ENCODE data around the gene NUDT3. TPM values are rescaled to one million over a fixed set of nuclear protein-coding genes. Genes with fewer than 3 reads are reported as not detected.

NUDT3 gene
- total RNA-seq, 1 experiment from 2014 or later: 25.2 TPM

DNA sequence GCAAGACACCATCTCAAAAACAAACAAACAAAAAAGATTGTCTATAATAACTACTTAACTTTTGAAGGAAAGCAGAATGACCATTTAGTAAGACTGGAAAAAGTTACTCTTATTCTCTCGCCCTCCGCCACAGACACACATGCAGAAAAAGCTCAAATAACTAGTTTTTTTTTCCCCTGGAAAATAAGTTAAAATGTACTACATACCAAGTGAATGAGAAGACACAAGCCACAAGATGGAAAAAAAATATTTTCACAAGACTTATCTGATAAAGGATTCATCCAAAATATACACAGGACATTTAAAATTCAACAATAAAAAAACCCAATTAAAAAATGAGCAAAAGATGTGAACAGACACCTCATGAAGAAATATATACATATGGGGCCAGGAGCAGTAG is 31.9 kb downstream of the NUDT3 start:
- Histone ChIP-seq H3K27me3 (ENCODE audit: insufficient read depth, low read length) (no peaks in the 10 kb centered on the region), H2AFZ (ENCODE audit: low read depth, low read length, poor library complexity, severe bottlenecking) (no peak overlapping the region), H3K4me1 (ENCODE audit: control insufficient read depth in 1 of 2, insufficient read depth in 2 of 2, low read length in 2 of 2) (peaks cover 15% of the 10 kb centered on the region in 2 experiments; a peak in 3 of 4 replicates), H3K4me2 (ENCODE audit: low read length) (no peak overlapping the region), H3K4me3 (replicated peaks in 1 of 2; ENCODE audit: low read depth in 1 of 2, low read length in 2 of 2) (no peak overlapping the region), H3K9ac (ENCODE audit: low read length) (no peak overlapping the region), H3K79me2 (ENCODE audit: insufficient read depth, low read length) (peaks cover 97% of the 10 kb centered on the region), H4K20me1 (ENCODE audit: insufficient read depth) (peaks cover 21% of the 10 kb centered on the region; the same call in 1 of the 2 replicates), H3K9me2 (ENCODE audit: insufficient read depth) (no peaks in the 10 kb centered on the region), H3K9me3 (ENCODE audit: control insufficient read depth in 1 of 2, insufficient read depth in 1 of 2, low read depth in 1 of 2, low read length in 2 of 2) (no peaks in the 10 kb centered on the region), H3K27ac (ENCODE audit: low read depth, low read length) (no peak overlapping the region), H3K36me3 (ENCODE audit: control insufficient read depth in 1 of 2, insufficient read depth in 2 of 2, low read length in 2 of 2) (no peaks in the 10 kb centered on the region)
- intact Hi-C loops (cut with micrococcal nuclease): no loop called here
- ATAC-seq: no peak
- ChIA-PET RAD21 (ENCODE audit: low non-redundant PET in 1 of 2, low total read pairs in 2 of 2, uncharacterized antibody in 2 of 2, unreplicated experiment in 2 of 2) (interaction anchor here in 1 of 2 experiments (0.7 kb wide), 1 partner anchor 249 kb away, joined by 3 read pairs; no protein-coding TSS in a partner anchor), POLR2A (no interaction called here), CTCF (no interaction called here)
- no TSS peak for BruUV-seq (replicated peaks)
- no peak for TF ChIP-seq REST (IDR thresholded peaks at IDR 0.05; ENCODE audit: low read depth)
- no peak for TF ChIP-seq ELF1 (IDR thresholded peaks at IDR 0.05; ENCODE audit: borderline replicate concordance, low read depth)
- no peak for TF ChIP-seq POLR2A (IDR thresholded peaks at IDR 0.05; ENCODE audit: borderline replicate concordance, extremely low read depth, insufficient read depth, insufficient read length)
- no peak for TF ChIP-seq JUND (IDR thresholded peaks at IDR 0.05)
- TF ChIP-seq CEBPB (IDR thresholded peaks at IDR 0.05; ENCODE audit: low read depth): no peak
- no peak for TF ChIP-seq POLR2AphosphoS5 (IDR thresholded peaks at IDR 0.05; ENCODE audit: low read depth, low read length)
- TF ChIP-seq, protein P1, sequence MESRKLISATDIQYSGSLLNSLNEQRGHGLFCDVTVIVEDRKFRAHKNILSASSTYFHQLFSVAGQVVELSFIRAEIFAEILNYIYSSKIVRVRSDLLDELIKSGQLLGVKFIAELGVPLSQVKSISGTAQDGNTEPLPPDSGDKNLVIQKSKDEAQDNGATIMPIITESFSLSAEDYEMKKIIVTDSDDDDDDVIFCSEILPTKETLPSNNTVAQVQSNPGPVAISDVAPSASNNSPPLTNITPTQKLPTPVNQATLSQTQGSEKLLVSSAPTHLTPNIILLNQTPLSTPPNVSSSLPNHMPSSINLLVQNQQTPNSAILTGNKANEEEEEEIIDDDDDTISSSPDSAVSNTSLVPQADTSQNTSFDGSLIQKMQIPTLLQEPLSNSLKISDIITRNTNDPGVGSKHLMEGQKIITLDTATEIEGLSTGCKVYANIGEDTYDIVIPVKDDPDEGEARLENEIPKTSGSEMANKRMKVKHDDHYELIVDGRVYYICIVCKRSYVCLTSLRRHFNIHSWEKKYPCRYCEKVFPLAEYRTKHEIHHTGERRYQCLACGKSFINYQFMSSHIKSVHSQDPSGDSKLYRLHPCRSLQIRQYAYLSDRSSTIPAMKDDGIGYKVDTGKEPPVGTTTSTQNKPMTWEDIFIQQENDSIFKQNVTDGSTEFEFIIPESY (IDR thresholded peaks at IDR 0.05; ENCODE audit: extremely low read depth, insufficient replicate concordance, low read length): no peak
- TF ChIP-seq SP1 (IDR thresholded peaks at IDR 0.05; ENCODE audit: low read depth): no peak
- no peak for TF ChIP-seq FOSL1 (IDR thresholded peaks at IDR 0.05; ENCODE audit: low read depth)
- TF ChIP-seq SIN3A (IDR thresholded peaks at IDR 0.05; ENCODE audit: low read depth): no peak
- TF ChIP-seq, protein P2, sequence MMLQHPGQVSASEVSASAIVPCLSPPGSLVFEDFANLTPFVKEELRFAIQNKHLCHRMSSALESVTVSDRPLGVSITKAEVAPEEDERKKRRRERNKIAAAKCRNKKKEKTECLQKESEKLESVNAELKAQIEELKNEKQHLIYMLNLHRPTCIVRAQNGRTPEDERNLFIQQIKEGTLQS (IDR thresholded peaks at IDR 0.05): no peak
- no peak for TF ChIP-seq RAD21 (IDR thresholded peaks at IDR 0.05; ENCODE audit: low read depth)
- no peak for DNase-seq (ENCODE audit: low read depth, low spot score)

Measured in HCT116 (cell line).